GM21390 (cell line): Measurements from ENCODE around the gene ME2.
A peak's percentile ranks its signal among the peaks of the same experiment; 100 is the strongest.
"Not testable (repeated sequence)": the region's sequence is repeated elsewhere in the genome, so short reads cannot be mapped to it uniquely, and the experiment has no call there.

Experiments used
- ATAC-seq: cut with Tn5 transposase; IDR thresholded peaks from one replicate; pipeline ENCODE4 v1.9.1; 2021; ENCODE audit not compliant: unreplicated experiment

The ME2 gene

DNA sequence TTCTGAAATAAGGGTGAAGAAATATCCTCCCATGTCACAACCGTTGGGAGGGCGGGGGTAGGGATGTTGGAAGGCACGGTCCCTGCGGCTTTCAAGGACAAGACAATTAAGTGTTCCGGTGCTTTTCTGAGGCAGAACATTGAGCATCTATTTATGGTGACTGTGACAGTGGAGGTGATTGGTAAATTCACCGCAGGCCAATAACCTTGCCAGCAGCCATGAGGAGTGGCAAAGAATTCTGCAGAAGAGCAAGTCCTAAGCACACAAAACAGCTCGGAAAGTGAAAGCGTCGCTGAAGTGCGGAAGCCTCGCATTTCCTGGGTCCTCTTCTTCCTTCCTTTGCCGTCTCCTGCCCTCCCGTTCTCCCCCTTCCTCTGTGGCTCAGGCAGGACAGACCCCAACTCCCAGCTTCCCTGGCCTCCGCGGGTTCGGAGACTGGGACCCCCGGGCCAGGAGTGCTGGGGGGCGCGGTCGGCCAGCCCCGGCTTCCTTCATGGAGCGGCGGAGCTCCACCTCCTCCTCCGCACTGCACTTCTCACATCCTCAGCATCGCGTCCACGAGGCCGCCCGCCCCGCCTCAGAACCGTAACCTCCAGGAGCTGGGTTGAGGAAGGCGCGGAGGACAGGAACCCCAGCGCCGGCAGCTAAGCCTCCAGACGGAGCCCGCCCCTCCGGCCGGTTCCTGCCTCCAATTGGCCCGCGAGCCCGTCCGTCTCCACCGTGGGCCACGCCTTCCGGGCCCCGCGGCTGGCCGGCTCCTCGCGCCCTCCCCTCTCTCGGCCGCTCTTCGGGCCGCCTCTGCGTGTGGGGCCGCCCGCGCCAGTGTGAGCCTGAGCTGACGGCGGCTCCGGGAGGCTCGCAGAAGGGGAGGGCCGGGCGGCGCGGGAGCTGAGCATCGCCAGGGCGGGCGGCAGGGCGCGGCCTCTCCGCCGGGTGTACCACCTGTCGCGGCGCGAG lies at the start of gene ME2:
TSS of gene ME2 (plus strand) at position 774 of the 957 bp plus-strand sequence. CDS start 16,703 bp downstream, outside the sequence.
- peak; percentile 95 for ATAC-seq

DNA sequence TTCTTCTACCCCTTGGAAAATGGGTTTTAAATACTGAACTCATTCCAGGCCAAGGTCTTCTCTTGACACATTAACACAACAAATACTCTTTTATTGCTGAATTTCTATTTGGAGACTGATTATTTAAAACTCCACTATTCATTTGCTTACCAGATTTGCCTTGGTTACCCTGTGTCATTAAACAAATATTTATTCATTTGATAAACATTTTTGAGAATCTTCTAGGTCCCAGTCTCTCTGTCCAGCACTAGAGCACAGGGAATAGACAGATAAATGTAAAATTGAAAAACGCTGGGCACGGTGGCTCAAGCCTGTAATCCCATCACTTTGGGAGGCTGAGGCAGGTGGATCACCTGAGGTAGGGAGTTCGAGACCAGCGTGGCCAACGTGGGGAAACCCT lies 49.3 kb upstream of the ME2 start:
- ATAC-seq, result no peak

DNA sequence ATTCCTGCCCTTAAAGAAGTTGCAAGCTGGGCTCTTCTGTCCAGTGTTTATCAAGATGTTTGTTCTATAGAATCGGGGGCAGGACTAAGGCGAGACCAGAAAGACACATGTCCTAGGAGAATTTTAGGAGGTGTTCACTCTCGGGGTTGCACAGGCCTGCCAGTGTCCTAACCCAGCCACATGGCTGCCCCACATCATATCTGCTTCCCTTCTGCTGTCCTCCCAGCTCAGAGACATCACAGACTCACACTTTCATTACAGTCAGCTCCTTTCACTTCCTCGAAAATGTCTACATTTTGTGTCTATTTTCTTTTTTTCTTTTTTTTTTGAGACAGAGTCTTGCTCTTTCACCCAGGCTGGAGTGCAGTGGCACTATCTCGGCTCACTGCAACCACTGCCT lies 48.4 kb upstream of the ME2 start:
- peak; percentile 62 for ATAC-seq

DNA sequence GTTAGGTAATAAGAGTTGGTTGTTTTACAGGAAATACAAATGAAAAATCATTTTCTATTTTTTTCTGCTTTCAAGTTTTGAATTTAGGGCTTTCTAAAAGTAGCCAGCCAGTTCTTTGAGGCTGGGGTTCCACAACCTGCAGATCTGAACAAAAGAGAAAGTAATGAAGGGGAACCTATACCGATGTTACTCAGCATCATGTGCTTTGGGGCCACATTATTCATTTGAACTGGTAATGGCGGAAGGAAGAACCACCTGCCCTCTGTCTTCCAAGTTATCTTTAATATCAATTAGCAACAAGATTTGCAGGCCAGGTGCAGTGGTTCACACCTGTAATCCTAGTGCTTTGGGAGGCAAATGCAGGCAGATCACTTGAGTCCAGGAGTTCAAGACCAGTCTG lies 46.2 kb upstream of the ME2 start:
- peak; percentile 63 for ATAC-seq

DNA sequence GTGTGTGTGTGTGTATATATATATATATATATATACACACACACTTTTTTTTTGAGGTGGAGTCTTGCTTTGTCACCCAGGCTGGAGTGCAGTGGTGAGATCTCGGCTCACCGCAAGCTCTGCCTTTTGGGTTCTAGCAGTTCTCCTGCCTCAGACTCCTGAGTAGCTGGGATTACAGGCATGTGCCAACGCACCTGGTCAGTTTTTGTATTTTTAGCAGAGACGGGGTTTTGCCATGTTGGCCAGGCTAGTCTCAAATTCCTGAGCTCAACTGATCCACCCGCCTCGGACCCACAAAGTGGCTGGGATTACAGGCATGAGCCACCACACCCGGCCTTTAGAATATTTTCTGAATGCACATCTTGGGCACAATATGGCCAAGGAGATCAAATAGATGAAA lies 45.4 kb upstream of the ME2 start:
- not testable (repeated sequence) for ATAC-seq

DNA sequence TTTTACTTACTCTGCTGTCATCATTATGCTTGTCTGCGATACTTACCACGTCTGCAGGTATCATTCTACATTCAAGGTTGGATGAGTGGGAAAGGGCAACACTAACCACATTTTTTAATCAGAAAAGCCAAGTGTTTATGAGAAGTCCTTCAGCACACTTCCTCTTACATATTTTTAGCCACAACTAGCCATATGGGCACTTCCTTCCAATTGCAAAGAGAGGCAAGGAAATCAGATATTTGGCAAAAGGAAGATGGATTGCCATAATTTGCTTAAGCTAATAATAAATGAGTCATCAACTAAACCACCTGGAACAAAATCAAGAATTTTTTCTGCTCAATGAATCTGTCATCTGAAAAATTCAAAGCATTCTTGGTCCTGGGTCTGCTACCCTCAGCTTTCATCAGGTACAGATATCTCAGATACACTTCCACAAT lies 42.4 kb upstream of the ME2 start:
- ATAC-seq, result no peak

DNA sequence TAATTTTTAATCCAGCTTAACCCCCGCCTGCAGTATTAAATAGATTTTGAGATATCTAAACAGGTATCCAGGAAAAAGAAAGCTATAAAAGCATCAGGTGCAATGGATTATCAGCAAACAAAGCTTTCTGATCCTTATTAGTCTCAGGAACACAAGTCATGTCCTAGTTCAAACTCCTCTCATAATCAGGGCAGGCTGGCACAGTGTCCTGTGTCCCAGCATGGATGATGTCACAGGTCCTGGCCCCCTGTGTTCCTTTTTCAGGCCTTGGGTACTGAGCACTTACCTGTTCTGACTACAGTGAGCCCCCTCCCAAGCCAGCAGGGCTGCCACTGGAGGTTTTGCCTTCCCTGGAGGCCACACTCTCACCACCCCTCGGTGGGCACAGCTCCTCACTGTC lies 39.6 kb upstream of the ME2 start:
- no peak for ATAC-seq

DNA sequence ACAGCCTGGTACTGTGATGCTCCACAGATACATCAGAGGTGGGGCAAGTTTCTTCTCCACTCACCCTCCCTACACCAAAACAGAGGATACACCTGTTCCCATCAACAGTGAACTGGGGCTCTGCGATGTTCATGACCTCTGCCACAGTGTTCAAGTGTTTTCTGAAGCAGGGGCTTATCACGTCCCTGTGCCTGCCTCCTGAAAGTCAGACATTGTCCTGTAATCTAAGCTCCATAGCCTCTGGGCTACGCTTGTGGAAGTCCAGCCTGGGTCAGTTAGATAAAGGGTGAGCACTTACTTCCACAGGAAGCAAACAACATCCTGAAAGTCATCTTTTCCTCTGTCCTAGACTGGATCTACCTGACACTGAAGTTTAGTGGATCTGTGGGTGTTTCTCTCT lies 38.9 kb upstream of the ME2 start:
- ATAC-seq, result no peak

DNA sequence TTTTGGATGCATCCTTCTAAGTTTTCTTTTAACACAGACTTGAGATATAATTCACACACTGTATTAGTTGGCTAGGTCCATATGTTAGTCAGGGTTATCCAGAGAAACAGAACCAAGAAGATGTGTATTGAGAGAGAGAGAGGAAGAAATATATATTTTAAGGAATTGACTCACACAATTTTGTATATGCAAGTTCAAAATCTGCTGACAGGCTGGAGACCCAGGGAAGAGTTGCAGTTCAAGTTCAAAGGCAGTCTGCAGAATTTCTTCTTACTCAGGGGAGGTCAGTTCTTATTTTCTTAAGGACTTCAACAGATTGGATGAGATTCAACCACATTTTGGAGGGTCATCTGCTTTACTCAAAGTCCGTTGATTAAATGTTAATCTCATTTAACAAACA lies 36.1 kb upstream of the ME2 start:
- no peak for ATAC-seq

DNA sequence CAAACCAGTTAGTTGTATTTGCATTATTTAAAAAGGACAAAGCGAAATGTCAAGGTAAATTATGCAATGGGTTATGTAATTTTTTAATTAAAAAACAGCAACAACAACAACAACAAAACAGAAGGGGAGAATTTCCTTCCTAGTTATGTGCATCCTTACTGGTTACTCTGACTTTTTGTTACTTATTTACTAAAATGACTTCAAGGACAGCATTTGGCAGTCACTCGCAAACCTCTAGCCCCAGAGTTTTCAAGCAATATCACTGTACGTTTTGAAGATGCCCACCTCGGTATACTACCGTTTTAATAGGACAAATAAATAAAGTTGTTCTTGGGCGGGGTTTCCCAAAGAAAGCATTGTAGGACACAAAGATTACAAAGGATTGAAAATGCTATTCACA lies 34.4 kb upstream of the ME2 start:
- ATAC-seq, result no peak

DNA sequence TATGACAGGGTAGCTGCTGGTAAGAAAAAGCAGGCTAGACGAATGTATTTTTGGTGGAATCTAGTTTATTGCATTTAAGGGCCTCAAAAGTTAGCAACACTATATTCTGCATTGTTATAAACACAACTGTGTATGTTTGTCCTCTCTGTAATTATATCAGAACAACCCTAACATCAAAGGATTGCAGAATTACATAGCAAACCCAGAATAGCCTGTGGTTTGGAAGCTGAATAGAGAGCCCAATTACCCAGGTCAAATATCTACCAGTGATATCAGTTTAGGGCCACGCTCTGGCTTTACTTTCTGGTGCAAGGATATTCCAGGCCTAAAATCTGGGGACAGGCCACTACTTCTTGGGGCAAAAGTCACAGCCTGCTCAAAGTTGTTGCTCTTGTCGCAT lies 34.0 kb upstream of the ME2 start:
- ATAC-seq, result no peak

DNA sequence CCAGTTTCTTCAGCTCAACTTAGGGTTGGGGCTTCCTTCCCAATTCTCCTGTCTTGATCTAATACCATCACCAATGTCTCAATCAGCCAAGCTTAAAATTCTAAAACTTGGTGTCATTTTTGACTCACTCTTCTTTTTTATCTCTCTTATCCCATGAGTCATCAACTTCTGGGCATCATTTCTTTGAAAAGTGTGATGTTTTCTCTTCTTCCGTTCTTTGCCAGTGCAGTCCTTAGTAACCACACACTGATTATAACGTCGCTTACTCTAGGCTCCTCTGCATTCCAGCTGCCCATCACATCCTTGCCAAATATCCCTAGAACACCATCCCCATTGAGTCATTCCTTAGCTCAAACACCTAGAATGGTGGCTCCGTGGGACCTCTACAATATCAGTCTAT lies 31.7 kb upstream of the ME2 start:
- no peak for ATAC-seq

DNA sequence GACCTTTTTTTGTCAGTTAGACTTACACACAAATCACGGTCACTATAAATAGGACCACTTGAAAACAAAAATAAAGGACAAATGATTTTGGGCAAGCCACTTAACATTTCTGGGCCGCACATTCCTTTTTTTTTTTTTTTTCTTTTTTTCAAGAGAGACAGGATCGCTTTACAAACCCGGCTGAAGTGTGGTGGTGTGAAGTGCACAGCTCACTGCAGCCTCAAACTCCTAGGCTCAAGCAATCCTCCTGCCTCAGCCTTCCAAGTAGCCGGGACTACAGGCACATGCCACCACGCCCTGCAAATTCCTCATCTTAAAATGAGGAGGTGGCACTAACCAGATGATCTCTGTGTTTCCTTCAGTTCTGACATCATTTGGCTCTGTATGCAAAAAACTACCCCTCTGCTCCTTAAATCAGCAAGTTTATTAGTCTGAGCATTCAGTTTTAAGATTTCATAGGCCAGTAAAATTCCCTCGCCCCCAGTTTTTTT lies 30.8 kb upstream of the ME2 start:
- ATAC-seq, result no peak

DNA sequence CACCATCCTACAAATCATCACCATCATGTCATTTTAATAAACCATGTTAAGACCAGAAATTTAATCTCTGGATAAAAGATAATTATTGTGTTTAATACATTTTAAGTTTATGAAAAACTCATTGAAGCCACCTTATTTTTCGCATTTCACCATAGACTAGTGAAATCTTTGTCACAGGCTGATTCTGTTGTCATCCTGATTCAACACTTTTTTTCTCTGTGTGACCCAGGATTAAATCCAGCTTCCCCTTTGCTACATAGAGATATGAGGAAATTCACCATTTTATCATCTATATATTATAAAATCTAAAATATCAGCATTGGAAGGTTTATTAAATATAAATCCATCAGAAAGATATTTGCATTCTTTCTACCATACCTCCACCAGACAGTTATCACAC lies 29.9 kb upstream of the ME2 start:
- no peak for ATAC-seq

DNA sequence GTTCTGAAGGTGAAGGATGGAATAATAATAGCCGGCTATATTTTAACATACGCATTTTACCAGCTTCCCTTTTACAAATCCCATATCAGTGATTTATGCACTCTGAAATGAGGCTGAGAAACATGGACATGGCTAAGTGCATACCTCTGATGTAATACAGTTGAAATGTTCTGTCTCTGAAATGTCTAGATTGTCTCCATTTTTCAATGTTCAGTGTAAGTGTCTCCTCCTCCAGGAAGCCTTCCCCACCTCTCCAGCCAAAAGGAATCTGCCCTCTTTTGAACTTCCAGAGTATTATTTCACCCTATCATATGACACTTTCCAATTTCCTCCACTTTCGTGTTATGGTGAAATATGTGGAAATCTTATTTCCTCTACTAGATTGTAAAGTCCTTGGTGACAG lies 29.5 kb upstream of the ME2 start:
- no peak for ATAC-seq

DNA sequence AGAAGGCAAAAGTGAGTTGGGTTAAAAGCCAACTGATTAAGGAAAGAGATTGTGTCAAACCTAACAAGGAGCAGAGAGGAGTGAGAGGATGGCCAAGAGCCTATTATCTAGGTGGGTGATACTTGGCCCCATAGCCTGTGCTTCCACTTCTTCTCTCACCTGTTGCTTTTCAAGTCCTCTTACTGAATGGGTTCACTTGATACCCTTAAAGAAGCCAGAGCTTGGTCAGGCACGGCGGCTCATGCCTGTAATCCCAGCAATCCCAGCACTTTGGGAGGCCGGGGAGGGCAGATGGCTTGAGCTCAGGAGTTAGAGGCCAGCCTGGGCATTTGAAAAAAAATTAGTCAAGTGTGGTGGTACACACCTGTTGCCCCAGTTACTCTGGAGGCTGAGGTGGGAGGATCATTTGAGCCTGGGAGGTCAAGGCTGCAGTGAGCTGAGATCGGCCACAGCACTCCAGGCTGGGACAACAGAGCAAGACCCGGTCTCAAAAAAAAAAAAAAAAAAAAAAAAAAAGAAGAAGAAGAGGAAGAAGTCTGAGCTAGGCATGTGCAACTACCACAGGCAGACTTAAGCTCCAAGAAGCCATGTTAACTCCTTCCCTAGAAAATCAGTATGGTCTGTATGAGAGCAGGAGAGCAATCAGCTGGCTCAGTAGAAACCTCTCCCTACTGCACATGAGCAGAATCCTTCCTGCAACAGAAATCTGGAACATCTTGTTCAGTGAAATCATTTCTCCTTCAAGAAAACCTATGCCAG lies 28.4 kb upstream of the ME2 start:
- no peak for ATAC-seq

DNA sequence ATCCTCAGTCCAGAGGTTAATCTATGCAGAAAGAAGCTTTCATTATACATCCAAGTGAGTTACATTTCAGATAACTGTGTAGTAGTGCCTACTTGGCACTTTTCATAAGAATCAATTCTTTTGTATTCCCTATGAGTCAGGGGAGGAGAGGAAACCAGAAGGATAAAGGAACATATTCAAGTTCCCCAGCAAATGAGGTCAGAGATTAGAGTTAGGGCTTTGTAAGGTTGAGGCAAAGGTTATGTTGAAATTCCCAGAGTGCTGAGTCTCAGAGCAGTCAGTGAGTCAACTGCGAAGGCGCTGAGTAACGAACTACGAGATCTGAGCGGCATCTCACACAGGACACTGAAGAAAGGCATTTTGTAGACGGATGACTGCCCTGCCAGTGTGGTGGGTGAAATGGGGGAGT lies 25.1 kb upstream of the ME2 start:
- no peak for ATAC-seq

DNA sequence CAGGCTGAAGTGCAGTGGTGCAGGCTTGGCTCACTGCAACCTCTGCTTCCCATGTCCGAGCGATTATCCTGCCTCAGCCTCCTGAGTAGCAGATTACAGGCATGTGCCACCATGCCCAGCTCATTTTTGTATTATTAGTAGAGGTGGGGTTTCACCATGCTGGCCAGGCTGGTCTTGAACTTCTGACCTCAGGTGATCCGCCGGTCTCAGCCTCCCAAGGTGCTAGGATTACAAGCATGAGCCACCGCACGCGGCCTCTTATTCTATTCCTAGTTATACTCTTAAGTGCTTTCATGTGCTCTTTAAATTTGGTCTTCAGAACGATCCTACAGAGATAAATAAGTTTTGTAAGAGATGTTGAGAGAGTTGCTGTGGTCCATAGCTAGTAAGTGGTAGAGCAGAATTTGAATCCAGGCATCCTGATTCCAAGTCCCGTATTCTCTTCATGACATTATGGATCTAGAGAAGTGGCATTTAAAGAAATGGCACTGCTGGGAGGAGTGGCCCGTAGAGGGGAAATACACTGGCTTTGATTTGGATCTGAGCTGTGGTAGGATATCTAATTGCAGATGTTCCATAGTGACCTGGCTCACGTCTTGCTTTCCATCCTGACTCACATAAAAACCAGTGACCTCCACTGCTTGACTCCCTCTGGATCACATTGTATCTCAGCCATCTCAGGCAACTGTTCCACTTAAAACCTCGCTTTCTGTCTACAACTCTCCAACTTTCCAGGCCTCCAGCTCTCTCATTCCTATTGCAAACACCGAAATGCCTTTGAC lies 22.8 kb upstream of the ME2 start:
- ATAC-seq, result no peak

DNA sequence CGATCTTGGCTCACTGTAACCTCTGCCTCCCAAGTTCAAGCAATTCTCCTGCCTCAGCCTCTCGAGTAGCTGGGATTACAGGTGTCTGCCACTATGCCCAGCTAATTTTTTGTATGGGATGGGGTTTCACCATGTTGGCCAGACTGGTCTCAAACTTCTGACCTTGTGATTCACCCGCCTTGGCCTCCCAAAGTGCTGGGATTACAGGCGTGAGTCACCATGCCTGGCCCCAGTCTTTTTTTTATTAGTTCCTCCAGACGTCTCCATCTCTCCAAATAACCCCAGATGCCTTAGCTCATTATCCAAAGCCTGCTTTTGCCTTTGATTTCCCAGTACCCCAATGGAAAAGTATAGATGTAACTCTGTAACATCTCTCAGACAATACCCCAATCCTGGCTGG lies 21.8 kb upstream of the ME2 start:
- not testable (repeated sequence) for ATAC-seq

DNA sequence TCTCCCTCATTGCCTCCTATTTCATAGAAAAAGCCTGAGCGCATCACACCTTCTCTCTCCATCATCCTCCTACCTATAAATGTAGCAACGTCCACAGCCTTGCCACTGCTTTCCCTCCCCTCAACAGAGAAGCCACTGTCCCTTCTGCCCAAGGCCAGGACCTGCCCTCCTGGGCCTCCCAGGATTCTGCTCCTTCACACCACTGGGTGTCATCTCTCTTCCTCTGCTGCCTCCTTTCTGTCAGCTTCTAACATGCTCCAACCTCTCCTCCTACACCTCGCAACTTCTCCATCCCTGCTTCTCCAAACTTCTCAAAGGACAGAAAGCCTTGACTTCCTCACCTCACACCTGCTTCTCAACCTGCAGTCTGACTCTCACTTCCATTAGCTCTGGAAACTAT lies 21.2 kb upstream of the ME2 start:
- ATAC-seq, result no peak
